Gastrocnemius medialis (tissue), 4 donors: ENCODE results near the gene EVX2.

Experiments used
- POLR2A ChIP-seq, 2 donors: fragments of 450-650 bp; IDR thresholded peaks; one replicate each; pipeline ENCODE4 v1.6.1; 2017; ENCODE audit warnings: antibody characterized with exemption in 2 of 2, mild to moderate bottlenecking in 2 of 2, moderate library complexity in 2 of 2
- TF ChIP-seq, protein P1 (sequence below), 5 experiments: fragments of 450-650 bp in 3 of 5; fragments of 200-600 bp in 2 of 5; sonication (generic) in 2 of 5; IDR thresholded peaks in 4 of 5; conservative IDR thresholded peaks in 1 of 5; 1 replicate in 4 of 5; 2 replicates in 1 of 5; pipeline ENCODE4 v1.5.1; 2016 to 2019; ENCODE audit warnings: antibody characterized with exemption in 5 of 5, mild to moderate bottlenecking in 3 of 5, moderate library complexity in 3 of 5

GRCh38 chr2:176078541-176079284, 5.0 kb downstream of the EVX2 start:
- no peak for TF ChIP-seq POLR2A (IDR thresholded peaks at IDR 0.05)
- TF ChIP-seq, protein P1, sequence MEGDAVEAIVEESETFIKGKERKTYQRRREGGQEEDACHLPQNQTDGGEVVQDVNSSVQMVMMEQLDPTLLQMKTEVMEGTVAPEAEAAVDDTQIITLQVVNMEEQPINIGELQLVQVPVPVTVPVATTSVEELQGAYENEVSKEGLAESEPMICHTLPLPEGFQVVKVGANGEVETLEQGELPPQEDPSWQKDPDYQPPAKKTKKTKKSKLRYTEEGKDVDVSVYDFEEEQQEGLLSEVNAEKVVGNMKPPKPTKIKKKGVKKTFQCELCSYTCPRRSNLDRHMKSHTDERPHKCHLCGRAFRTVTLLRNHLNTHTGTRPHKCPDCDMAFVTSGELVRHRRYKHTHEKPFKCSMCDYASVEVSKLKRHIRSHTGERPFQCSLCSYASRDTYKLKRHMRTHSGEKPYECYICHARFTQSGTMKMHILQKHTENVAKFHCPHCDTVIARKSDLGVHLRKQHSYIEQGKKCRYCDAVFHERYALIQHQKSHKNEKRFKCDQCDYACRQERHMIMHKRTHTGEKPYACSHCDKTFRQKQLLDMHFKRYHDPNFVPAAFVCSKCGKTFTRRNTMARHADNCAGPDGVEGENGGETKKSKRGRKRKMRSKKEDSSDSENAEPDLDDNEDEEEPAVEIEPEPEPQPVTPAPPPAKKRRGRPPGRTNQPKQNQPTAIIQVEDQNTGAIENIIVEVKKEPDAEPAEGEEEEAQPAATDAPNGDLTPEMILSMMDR (IDR thresholded peaks at IDR 0.05 in 4 of 5, conservative IDR thresholded peaks at IDR 0.05 in 1 of 5): no peak
